Stimulated activated CD8-positive, alpha-beta memory T cell treated with anti-CD3 and anti-CD28 coated beads, Interleukin-7, amount 100 ng/mL, for 1 hour (primary cell): Measurements from ENCODE around the gene BNC2.

Experiments used
- DNase-seq, 2 donors: peaks; one replicate each; pipeline ENCODE4 v3.0.0-alpha.2; 2020; ENCODE audit warnings: low read depth in 2 of 2

BNC2 gene

GRCh38 chr9:16718296-16718695 is 152.2 kb downstream of the BNC2 start:
- no peak for DNase-seq

GRCh38 chr9:16716601-16717000 is 153.9 kb downstream of the BNC2 start:
- no peak for DNase-seq

GRCh38 chr9:16715404-16715803 is 155.1 kb downstream of the BNC2 start:
- DNase-seq, result no peak

DNA sequence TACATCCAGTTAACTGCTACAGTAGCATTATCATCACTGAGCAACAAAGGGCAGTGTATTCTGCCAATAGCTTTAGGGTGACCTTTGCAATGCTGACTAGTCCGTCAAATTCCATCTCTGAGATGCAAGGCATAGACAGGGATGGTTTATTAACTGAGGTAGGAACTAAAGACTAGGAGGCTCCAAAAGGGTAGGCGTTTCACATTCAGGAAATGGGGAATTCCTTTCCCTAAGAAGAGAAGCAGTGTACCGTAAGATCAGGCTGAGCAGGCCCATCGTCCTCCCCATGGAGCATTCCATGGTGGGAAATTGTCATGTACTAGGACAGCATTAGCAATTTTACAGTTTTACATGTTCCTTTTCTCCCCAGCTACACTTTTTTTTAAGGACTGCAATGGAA is 157.7 kb downstream of the BNC2 start:
- no peak for DNase-seq

DNA sequence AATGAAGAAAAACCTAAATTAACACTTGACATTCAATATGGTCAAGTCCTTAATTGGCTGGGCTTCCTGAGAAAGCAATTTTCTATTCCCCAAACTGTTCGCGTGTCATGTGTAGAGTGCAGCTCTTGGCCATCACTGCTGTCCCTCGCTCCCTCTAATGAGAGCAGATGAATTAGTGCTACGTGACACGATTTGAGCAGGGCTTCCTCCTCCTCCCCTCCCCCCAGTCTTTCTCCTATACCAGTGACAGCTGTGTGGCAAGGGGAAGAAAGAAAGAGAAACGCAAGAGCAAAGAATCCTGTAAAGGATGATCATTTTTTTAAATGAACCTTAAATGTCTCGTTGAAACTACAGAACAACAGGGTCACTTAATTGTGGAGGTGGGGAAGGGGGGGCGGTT is 159.6 kb downstream of the BNC2 start:
- DNase-seq, result no peak

- no peak for DNase-seq
Observed at GRCh38 chr9:16709924-16710323, 160.5 kb downstream of the BNC2 start.

DNA sequence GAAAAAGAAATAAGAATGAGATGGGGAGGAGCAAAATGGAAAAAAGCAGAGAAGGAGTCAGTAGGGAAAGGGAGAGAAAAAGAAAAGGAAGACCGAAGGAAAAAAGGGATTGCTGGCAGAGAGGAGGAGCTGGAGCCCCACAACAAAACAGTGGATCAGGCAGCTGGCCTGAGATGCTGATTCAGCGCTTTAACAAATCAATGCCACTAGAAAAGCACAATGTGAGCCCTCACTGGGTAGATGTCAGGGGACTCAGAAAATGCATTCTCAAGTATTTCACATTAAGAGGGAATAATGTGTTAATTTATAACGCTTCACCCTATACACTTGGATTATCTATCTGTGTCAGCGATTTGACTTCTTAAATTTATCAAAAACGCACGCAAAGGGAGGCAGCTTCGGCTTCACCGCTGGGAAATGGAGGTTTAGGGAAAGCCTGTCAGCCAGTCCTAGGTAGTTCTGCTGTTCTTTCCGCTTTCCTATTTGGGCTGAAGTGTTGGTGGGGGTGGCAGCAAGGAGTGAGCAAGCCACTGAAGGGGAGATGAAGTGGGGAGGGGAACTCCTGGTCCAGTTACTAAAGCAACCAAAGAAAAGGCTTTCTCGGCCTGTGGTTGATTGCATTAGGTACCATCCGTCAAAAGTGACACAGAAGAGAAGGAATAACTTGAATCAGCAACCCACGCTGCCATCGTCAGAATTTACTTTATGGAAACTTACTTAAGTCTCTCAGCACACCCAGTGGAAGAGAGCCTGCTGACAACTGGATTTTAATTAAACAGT is 161.6 kb downstream of the BNC2 start:
- no peak for DNase-seq

GRCh38 chr9:16705111-16705604 is 165.3 kb downstream of the BNC2 start:
- no peak for DNase-seq

DNA sequence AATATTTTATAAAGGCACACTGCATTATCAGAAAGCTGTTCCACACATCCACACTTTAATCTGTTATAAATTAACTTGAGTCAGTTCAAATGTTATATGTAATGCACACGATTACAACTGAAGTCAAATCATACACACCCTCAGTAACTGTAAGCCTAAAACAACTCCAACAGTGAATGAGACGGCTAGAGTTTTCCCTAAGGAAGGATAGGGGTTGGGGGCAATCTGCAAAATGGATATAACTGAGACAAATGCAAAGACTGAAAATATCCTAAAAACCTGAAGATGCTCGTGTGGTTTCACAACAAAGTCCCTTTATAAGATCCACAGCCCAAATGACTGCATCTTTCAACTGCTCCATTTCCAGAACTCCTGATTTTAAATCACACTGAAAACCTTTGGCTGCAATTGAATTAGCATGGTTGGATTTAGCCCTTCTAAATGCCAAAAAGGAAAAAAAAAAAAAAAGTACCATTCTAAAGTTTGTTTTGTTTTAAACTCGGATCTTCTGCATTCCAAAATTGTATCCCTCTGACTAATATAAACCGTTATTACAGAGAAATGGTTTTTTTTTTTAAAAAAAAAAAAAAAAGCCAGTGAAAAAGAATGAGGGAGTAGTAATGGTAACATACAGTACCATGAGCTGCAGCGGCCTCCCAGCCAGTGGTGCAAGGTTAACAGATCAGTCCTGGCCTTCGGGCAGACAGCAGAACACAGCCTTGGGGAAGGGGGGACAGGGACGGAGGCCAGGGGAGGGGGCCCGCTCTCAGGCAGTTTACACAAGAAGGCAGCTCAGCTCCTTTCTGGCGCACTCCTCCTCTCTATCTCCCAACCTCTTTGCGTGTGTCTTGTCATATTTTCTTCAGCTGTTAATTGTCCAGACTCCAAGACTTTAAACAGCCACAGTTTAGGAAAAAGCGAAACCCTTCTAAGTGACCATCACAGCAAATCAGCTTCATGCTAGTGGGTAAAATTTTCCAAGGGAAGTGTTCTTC is 166.1 kb downstream of the BNC2 start:
- no peak for DNase-seq

DNA sequence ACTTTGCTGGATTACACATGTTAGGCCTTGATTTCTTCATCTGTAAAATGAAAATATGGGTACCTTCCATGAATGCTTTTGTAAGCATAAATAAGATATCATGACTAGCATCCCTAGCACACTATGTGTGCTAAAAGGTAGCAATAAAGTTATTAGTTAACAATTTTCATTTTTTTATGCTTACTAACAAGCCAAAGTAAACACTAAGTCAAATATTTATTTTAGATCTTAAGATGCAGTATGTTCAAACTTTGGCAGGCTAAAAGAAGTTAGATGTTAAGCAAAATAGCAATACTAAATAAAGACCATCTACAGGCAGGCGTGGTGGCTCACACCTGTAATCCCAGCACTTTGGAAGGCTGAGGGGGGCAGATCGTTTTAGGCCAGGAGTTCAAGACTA is 169.1 kb downstream of the BNC2 start:
- DNase-seq, result no peak

DNA sequence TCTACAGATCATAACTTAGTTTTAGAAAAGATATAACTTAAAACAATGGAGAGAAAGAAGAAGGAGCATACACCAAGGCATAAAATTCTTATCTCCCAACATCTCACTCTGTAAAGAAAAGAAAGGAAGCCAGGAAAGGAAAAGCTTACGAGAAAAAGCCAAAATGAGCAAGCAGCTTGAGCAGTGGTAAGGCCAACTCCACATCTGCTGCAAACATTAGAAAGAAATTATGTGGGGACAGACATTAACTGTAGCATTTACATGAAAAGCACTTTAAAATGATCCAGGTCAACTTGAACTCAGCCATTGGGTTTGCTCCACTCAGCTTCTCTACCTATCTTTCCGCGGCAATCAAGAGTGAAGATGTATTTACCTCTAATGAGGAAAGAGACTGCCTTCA is 176.9 kb downstream of the BNC2 start:
- DNase-seq, result no peak

GRCh38 chr9:16690628-16691027 is 179.8 kb downstream of the BNC2 start:
- no peak for DNase-seq

- no peak for DNase-seq
Observed at GRCh38 chr9:16690205-16690604, 180.3 kb downstream of the BNC2 start.

DNA sequence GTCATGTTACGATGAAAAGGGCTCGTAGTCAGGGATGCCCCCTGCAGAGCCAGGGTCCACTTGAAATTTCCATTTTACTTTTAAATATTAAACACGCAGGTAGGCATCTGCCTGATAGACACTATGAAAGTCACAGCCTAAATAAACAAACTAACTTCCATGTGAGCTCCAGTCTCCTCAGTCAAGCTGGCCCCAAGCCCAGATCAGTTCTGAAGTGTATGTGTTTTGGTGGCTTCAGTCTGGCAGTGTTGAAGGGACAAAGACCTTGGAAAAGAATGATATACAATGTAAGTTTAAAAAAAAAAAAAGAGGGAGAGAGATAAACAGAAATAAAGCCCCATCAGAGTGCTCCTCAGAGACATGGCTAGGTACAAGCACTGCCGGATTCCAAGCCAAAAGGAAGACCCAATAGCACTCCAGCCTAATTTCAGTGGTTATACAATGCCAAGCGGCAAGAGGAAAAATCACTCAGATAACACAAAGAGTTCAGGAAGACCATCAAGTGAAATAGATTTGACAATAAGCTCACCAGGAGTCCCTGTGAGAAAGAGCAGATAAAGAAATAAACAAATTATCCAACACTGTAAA is 181.0 kb downstream of the BNC2 start:
- no peak for DNase-seq

- no peak for DNase-seq
Observed at GRCh38 chr9:16688814-16689213, 181.7 kb downstream of the BNC2 start.

DNA sequence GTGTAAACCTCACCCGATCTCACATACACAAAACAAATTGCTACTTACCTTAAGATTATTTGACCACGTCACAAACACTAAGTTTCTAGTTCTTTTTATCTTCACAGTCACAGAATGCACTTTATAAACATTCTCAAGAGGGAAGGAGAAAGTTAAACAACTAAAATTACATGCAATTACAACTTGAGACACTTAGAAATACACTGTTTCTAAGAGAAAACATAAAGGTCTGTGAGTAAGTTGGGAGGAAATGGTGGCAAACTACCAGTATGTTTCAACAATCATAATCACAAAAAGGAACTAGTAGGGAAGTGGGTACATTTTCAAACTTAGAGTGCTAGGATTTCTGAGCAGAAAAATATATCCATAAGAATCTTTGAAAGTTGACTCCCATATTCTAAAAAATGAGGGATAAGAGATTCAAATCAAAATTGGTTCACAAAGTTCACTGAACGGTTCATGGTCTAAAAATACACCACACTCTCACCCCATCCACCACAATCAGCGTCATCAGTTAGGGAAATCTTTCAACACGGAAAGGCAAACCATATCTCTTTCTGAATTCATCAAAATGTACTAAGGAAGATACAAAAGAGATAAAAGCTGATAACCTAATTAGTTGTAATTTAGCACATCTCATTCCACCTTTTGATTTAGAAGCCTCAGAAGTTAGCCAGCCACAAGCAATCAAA is 182.6 kb downstream of the BNC2 start:
- no peak for DNase-seq

GRCh38 chr9:16683326-16683725 is 187.1 kb downstream of the BNC2 start:
- DNase-seq, result no peak

GRCh38 chr9:16682273-16682672 is 188.2 kb downstream of the BNC2 start:
- no peak for DNase-seq

- DNase-seq, result no peak
Observed at GRCh38 chr9:16681652-16681987, 188.8 kb downstream of the BNC2 start.

GRCh38 chr9:16680975-16681651 is 189.4 kb downstream of the BNC2 start:
- no peak for DNase-seq

DNA sequence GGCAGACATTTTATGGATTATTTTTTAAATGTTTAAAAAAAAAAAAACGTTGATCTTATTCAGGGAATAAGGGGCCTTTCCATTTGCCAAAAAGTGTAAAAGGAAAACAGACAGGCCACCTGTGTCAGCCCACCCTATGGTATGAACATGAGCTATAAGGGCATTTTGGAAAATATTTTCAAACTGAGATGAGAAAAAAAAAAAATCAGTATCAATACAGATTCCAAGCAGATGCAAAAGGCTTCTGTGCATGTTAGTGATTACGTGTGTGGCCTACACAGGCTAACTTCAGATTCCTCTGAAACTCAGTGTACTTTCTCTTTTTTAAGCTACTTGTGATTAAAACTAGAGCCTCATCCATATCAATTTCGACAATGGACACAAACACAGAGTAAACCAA is 189.9 kb downstream of the BNC2 start:
- DNase-seq, result no peak
